ENCODE measurements around the gene MRPL2.

MRPL2 gene

DNA sequence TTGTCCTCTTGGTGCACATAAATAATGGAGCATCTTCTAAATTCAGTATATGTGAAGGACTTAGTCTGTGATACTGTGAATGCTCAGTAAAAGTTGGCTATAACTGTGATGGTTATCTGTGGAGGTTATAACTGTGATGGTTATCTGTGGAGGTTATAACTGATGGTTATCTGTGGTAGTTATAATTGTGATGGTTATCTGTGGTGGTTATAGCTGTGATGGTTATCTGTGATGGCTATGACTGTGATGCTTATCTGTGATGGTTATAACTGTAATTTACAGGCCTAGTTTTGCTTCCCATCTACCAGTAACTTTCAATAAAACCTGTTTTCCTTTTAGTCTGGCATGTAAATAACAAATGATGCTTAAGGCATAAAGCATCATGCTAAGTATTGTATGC, 33.4 kb upstream of the MRPL2 start:
- TF ChIP-seq, protein P1, sequence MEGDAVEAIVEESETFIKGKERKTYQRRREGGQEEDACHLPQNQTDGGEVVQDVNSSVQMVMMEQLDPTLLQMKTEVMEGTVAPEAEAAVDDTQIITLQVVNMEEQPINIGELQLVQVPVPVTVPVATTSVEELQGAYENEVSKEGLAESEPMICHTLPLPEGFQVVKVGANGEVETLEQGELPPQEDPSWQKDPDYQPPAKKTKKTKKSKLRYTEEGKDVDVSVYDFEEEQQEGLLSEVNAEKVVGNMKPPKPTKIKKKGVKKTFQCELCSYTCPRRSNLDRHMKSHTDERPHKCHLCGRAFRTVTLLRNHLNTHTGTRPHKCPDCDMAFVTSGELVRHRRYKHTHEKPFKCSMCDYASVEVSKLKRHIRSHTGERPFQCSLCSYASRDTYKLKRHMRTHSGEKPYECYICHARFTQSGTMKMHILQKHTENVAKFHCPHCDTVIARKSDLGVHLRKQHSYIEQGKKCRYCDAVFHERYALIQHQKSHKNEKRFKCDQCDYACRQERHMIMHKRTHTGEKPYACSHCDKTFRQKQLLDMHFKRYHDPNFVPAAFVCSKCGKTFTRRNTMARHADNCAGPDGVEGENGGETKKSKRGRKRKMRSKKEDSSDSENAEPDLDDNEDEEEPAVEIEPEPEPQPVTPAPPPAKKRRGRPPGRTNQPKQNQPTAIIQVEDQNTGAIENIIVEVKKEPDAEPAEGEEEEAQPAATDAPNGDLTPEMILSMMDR (IDR thresholded peaks at IDR 0.05), result no peak
- H3K27ac ChIP-seq, result no peak overlapping the region
- no peaks in the 10 kb centered on the region for H3K4me1 ChIP-seq (ENCODE audit: control insufficient read depth in 1 of 2, insufficient read depth in 1 of 2, low read depth in 1 of 2, low read length in 1 of 2)
- no peaks in the 10 kb centered on the region for H3K36me3 ChIP-seq
- H3K27me3 ChIP-seq, result no peaks in the 10 kb centered on the region
- H3K9me3 ChIP-seq, result no peaks in the 10 kb centered on the region
- no peak overlapping the region for H3K4me3 ChIP-seq (ENCODE audit: low read depth in 1 of 2, low read length in 1 of 2)

DNA sequence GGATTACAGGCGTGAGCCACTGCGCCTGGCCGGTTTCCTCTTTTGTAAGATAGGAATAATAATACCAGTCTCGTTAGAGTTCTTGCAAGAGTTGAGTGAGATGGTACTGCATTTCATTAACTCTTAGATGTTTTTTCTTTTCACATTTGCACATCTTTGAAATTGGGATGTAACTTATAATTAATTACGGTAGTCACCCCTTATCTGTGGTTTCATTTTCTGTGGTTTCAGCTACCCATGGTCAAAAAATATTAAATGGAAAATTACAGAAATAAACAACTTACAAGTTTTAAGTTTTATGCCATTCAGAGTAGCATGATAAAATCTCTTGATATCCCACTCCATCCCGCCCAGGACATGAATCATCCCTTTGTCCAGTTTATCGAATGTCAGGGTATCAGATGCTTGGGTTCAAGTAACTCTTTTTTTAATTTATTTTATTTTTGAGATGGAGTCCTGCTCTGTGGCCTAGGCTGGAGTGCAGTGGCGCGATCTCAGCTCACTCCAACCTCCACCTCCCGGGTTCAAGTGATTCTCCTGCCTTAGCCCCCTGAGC, 32.3 kb upstream of the MRPL2 start:
- Histone ChIP-seq H3K27me3 (no peaks in the 10 kb centered on the region), H3K4me1 (ENCODE audit: control insufficient read depth in 1 of 2, insufficient read depth in 1 of 2, low read depth in 1 of 2, low read length in 1 of 2) (no peaks in the 10 kb centered on the region), H3K36me3 (no peaks in the 10 kb centered on the region), H3K4me3 (ENCODE audit: low read depth in 1 of 2, low read length in 1 of 2) (no peak overlapping the region), H3K9me3 (no peaks in the 10 kb centered on the region), H3K27ac (no peak overlapping the region)
- TF ChIP-seq, protein P1 (IDR thresholded peaks at IDR 0.05), result no peak

DNA sequence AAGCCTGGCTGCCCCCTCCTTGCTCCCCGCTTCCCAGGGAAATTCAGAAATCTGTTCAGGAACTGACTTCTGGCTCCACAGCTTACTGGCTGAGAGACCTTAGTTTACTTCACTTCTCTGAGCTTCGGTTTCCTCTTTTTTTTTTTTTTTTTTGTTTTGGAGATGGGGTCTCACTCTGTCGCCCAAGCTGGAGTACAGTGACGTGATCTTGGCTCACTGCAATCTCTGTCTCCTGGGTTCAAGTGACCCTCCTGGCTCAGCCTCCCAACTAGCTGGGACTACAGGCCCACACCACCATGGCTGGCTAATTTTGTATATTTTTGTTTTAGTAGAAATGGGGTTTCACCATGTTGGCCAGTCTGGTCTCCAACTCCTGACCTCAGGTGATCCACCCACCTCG, 31.8 kb upstream of the MRPL2 start:
- Histone ChIP-seq H3K4me1 (ENCODE audit: control insufficient read depth in 1 of 2, insufficient read depth in 1 of 2, low read depth in 1 of 2, low read length in 1 of 2) (no peaks in the 10 kb centered on the region), H3K36me3 (no peaks in the 10 kb centered on the region), H3K27ac (no peak overlapping the region), H3K9me3 (no peaks in the 10 kb centered on the region), H3K4me3 (ENCODE audit: low read depth in 1 of 2, low read length in 1 of 2) (no peak overlapping the region), H3K27me3 (no peaks in the 10 kb centered on the region)
- TF ChIP-seq, protein P1 (IDR thresholded peaks at IDR 0.05), result no peak

DNA sequence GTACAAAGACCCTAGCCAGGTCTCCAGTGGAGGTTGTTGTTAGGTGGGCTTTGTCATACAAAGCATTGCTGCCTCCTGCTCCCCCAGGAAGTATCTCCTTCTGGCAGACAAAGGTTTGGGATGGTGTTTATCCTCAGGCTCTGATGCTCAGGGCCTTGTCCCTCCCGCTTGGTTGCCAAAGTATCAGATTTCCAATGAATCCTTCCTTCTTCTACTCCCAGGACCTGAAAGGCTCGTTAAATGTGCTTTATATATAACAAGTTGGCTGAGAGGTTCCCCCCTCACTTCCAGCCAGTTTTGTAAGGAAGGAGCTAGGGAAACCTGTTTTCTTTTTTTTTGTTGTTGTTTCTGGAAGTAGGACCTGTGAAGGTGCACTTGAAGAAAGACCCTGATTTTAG, 31.3 kb upstream of the MRPL2 start:
- TF ChIP-seq, protein P1 (IDR thresholded peaks at IDR 0.05), result no peak
- Histone ChIP-seq H3K27me3 (no peaks in the 10 kb centered on the region), H3K36me3 (no peaks in the 10 kb centered on the region), H3K4me1 (ENCODE audit: control insufficient read depth in 1 of 2, insufficient read depth in 1 of 2, low read depth in 1 of 2, low read length in 1 of 2) (no peaks in the 10 kb centered on the region), H3K27ac (no peak overlapping the region), H3K9me3 (no peaks in the 10 kb centered on the region), H3K4me3 (ENCODE audit: low read depth in 1 of 2, low read length in 1 of 2) (no peak overlapping the region)

DNA sequence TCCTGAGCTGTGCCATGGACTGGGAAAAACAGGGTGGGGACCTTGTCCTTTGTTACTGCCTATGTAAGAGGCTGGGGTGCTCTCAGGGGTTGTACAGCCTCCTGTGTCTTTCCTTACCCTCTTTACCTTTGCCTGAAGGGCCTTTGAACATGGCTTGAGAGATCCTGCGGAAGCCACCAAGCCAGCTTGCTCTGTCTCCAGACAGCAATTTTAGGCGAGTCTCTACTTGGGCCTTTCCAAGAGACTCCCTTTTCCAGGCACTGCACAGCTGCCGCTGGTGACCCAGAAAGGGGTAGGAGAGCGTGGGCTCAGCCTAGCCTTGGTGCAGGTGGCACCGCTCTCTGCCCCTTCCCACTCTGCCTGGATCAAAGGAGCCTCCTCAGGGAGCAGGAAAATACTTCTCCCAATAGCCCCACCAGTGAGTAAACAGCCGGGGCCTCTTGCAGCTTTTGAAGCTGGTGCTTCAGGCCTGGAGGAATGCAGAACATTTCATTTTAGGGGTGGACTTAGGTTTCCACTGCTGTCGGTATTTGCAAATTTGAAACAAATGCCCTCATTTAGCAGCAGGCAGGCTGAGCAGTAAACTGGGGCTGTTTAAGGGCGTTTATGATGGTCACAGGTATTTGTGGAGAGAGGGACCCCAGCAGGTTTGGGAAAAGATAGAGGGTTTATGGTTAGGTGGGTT, 30.8 kb upstream of the MRPL2 start:
- H3K4me1 ChIP-seq (ENCODE audit: control insufficient read depth in 1 of 2, insufficient read depth in 1 of 2, low read depth in 1 of 2, low read length in 1 of 2), result no peaks in the 10 kb centered on the region
- H3K9me3 ChIP-seq, result no peaks in the 10 kb centered on the region
- H3K36me3 ChIP-seq, result no peaks in the 10 kb centered on the region
- H3K27ac ChIP-seq, result no peak overlapping the region
- no peaks in the 10 kb centered on the region for H3K27me3 ChIP-seq
- no peak overlapping the region for H3K4me3 ChIP-seq (ENCODE audit: low read depth in 1 of 2, low read length in 1 of 2)
- TF ChIP-seq, protein P1 (IDR thresholded peaks at IDR 0.05), result no peak
